Activated effector memory CD4-positive, alpha-beta T cell treated with anti-CD3 and anti-CD28 coated beads, Interleukin-2, amount 50 U/mL, for 16 hours (primary cell): ENCODE results near the gene INPP5F.

Experiments used
- DNase-seq: peaks from one replicate; pipeline ENCODE4 v3.0.0-alpha.2; 2020

INPP5F gene

DNA sequence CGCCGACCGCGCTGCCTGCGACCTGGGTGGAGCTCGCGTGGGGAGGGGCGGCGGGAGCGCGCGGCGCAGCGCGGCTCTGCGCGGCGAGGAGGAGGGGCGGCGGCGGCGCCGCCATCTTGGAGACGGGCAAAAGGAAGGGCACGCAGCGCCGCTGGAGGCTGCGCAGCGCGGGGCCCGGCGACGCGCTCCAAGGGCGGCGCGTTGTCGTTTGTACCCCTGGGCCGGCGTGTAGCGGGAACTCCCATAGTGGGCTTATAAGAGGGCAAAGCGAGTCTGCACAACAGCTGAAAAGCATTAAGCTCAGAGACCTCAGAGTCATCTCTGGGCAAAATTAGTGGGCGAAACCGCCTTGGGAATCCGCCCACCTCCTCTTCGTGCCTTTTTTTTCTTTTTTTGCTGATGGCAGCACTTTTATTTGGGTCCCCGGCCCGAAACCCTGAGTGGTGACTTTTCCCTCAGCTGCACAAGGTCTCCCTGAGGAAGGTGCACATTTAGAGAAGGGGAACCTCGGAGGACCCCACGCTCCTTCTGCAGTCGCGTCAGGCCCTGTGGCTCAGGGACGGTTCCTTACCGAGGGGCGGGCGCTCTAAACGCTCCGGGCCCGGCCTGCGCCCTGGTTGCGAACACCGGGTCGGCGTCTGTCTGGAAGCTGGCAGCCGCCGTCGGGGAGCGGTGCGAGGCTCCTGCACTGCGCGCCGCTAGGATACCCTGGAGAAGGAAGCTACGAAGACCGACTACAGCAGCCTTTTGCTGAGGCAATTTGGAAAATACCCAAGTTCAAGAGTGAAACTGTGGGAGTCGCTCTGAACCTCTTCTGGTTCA lies 147.2 kb downstream of the INPP5F start:
- DNase-seq = peak; percentile 96

DNA sequence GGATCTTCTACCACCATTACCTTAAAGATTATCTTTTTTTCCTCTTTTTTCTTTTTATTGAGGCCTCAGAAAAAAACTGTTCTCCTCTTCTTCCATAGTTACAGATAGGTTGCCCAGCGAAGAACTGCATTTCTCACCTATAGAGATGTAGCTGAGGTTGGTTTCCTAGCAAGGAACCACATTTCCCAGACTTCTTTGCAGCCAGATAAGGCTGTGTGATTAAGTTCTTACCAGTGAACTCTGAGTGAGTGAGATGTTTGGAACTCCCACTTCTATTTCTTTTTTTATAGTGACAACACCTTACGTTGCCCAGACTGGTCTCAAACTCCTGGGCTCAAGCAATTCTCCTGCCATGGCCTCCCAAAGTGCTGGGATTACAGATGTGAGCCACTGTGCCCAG lies 152.7 kb downstream of the INPP5F start:
- DNase-seq = no peak
